ENCODE results near the gene RNPEP. TPM values are rescaled to one million over a fixed set of nuclear protein-coding genes. Genes with fewer than 3 reads are reported as not detected.

RNPEP gene
- total and polyA plus RNA-seq, 2 experiments from 2014 or later = 32.1 to 80.3 TPM

GRCh38 chr1:201985355-201985754 lies 2.9 kb downstream of the RNPEP start:
- TF ChIP-seq STAT1 (IDR thresholded peaks at IDR 0.05; ENCODE audit: unreplicated experiment) = no peak
- Mint-ChIP-seq H3K4me3 (no peak overlapping the region), H3K36me3 (ENCODE audit: low read depth) (peaks cover 22% of the 10 kb centered on the region), H3K27ac (no peak overlapping the region), H3K4me1 (peaks cover 16% of the 10 kb centered on the region; the same call in 2 of the 3 replicates), H3K9me3 (no peaks in the 10 kb centered on the region), H3K27me3 (ENCODE audit: insufficient read depth, low read depth, poor library complexity) (peaks cover 6% of the 10 kb centered on the region)
- H2AFZ ChIP-seq = no peak overlapping the region
- no peak overlapping the region for H3K27ac ChIP-seq (ENCODE audit: low read depth)
- H3K79me2 ChIP-seq (replicated peaks; ENCODE audit: insufficient read depth) = peaks cover 45% of the 10 kb centered on the region
- H4K20me1 ChIP-seq (replicated peaks; ENCODE audit: insufficient read depth) = peaks cover 10% of the 10 kb centered on the region; the same call in 1 of the 2 replicates
- ATAC-seq = no peak
- no peak overlapping the region for H3K4me2 ChIP-seq
- peaks cover 6% of the 10 kb centered on the region for H3K4me1 ChIP-seq (ENCODE audit: insufficient read depth)
- H3F3A ChIP-seq (replicated peaks; ENCODE audit: low read depth) = 0 out of 2 replicates have a peak, but pooled peaks cover 3% of the 10 kb centered on the region
- DNase-seq (ENCODE audit: low spot score) = no peak
- H3K9me2 ChIP-seq (ENCODE audit: insufficient read depth) = no peaks in the 10 kb centered on the region
- H3K4me3 ChIP-seq = no peak overlapping the region
- H3K36me3 ChIP-seq (ENCODE audit: insufficient read depth) = peaks cover 8% of the 10 kb centered on the region; the same call in 1 of the 2 replicates
- H3K27me3 ChIP-seq (ENCODE audit: insufficient read depth) = 0 out of 2 replicates have a peak, but pooled peaks cover 10% of the 10 kb centered on the region

- Histone ChIP-seq H4K20me1 (replicated peaks; ENCODE audit: insufficient read depth) (peaks cover 10% of the 10 kb centered on the region; the same call in 1 of the 2 replicates), H3K4me2 (no peak overlapping the region), H3K79me2 (replicated peaks; ENCODE audit: insufficient read depth) (peaks cover 42% of the 10 kb centered on the region), H3F3A (replicated peaks; ENCODE audit: low read depth) (0 out of 2 replicates have a peak, but pooled peaks cover 3% of the 10 kb centered on the region), H3K27me3 (ENCODE audit: insufficient read depth) (no peaks in the 10 kb centered on the region), H3K36me3 (ENCODE audit: insufficient read depth) (peaks cover 24% of the 10 kb centered on the region; the same call in 1 of the 2 replicates), H3K9me2 (ENCODE audit: insufficient read depth) (no peaks in the 10 kb centered on the region), H3K4me1 (ENCODE audit: insufficient read depth) (no peaks in the 10 kb centered on the region; the same call in none of the 2 replicates), H3K4me3 (no peak overlapping the region), H2AFZ (no peak overlapping the region), H3K27ac (ENCODE audit: low read depth) (no peak overlapping the region)
- Mint-ChIP-seq H3K4me1 (peaks cover 10% of the 10 kb centered on the region; the same call in 2 of the 3 replicates), H3K9me3 (no peaks in the 10 kb centered on the region), H3K27ac (no peak overlapping the region), H3K36me3 (ENCODE audit: low read depth) (peaks cover 49% of the 10 kb centered on the region), H3K27me3 (ENCODE audit: insufficient read depth, low read depth, poor library complexity) (peaks cover 3% of the 10 kb centered on the region), H3K4me3 (no peak overlapping the region)
- ATAC-seq (no peak), DNase-seq (ENCODE audit: low spot score) (no peak)
- TF ChIP-seq CREB1 (CRISPR knock-in tag; IDR thresholded peaks at IDR 0.05; ENCODE audit: low read depth) = no peak
- no peak for TF ChIP-seq ETS1 (IDR thresholded peaks at IDR 0.05)
- no peak for TF ChIP-seq NANOG (IDR thresholded peaks at IDR 0.05; ENCODE audit: borderline replicate concordance)
- no peak for TF ChIP-seq JUNB (IDR thresholded peaks at IDR 0.05; ENCODE audit: unreplicated experiment)
- no peak for TF ChIP-seq STAT1 (IDR thresholded peaks at IDR 0.05; ENCODE audit: unreplicated experiment)
- no peak for TF ChIP-seq POLR2AphosphoS5 (IDR thresholded peaks at IDR 0.05; ENCODE audit: low read depth)
- TF ChIP-seq ZNF331 (CRISPR knock-in tag; IDR thresholded peaks at IDR 0.05; ENCODE audit: low read depth) = no peak
- no peak for TF ChIP-seq ZNF462 (CRISPR knock-in tag; IDR thresholded peaks at IDR 0.05)
- no peak for TF ChIP-seq EZH2 (IDR thresholded peaks at IDR 0.05; ENCODE audit: low read depth, unreplicated experiment)
- no peak for TF ChIP-seq REST (IDR thresholded peaks at IDR 0.05; ENCODE audit: unreplicated experiment)
Measured at GRCh38 chr1:201988601-201989000, 6.2 kb downstream of the RNPEP start.

Data from GM23338 (cell line).